IMR-90 (cell line): ENCODE measurements around the gene OR6N2.

Source experiments
- BHLHE40 ChIP-seq: fragments of 150-350 bp; IDR thresholded peaks from 2 replicates; pipeline ENCODE4 v1.6.1; 2016; ENCODE audit warnings: mild to moderate bottlenecking, low read depth, low read length
- CEBPB ChIP-seq: IDR thresholded peaks from 2 replicates; pipeline ENCODE4 v1.6.1; 2012; ENCODE audit warnings: low read depth, low read length, improper control_type of control experiment
- MAFK ChIP-seq: IDR thresholded peaks from 2 replicates; pipeline ENCODE4 v1.6.1; 2012; ENCODE audit warnings: low read depth, low read length, improper control_type of control experiment
- MXI1 ChIP-seq: IDR thresholded peaks from 2 replicates; pipeline ENCODE4 v1.6.1; 2012; ENCODE audit warnings: low read depth, mild to moderate bottlenecking, low read length, moderate library complexity, borderline replicate concordance
- POLR2A ChIP-seq: IDR thresholded peaks from 2 replicates; pipeline ENCODE4 v1.6.1; 2012; ENCODE audit warnings: mild to moderate bottlenecking, low read depth, low read length
- TF ChIP-seq, protein P1 (sequence below): conservative IDR thresholded peaks from 2 replicates; pipeline ENCODE4 v1.5.1; 2012; ENCODE audit warnings: mild to moderate bottlenecking, low read depth, low read length, improper control_type of control experiment

DNA sequence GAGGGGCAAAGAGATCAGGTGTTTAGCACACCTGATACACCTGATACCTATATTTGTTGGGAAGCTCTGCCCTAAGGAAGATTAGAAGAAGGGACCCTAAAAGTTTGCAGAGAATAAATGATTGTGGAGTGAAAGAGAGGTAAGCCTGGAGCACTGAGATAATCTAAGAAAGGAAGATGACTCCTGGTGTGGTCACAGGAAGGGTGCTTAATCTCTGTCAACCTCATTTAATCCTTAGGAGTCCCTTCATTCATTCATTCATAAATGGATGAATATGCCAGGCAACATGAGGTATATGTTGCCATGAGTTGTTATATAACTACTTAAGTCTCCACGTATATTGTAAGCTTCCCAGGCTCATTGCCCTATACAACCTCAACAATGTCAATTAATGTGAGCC lies 34.0 kb upstream of the OR6N2 start:
- TF ChIP-seq, protein P1, sequence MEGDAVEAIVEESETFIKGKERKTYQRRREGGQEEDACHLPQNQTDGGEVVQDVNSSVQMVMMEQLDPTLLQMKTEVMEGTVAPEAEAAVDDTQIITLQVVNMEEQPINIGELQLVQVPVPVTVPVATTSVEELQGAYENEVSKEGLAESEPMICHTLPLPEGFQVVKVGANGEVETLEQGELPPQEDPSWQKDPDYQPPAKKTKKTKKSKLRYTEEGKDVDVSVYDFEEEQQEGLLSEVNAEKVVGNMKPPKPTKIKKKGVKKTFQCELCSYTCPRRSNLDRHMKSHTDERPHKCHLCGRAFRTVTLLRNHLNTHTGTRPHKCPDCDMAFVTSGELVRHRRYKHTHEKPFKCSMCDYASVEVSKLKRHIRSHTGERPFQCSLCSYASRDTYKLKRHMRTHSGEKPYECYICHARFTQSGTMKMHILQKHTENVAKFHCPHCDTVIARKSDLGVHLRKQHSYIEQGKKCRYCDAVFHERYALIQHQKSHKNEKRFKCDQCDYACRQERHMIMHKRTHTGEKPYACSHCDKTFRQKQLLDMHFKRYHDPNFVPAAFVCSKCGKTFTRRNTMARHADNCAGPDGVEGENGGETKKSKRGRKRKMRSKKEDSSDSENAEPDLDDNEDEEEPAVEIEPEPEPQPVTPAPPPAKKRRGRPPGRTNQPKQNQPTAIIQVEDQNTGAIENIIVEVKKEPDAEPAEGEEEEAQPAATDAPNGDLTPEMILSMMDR = no peak
- TF ChIP-seq POLR2A (no peak), BHLHE40 (no peak), MAFK (no peak), CEBPB (no peak), MXI1 (no peak)
